LNCAP (cell line): ENCODE results near the gene GRIK3.

Experiments
- CTCF ChIP-seq: fragments of 450-650 bp; IDR thresholded peaks from 2 replicates; pipeline ENCODE4 v1.5.1; 2017; ENCODE audit warnings: mild to moderate bottlenecking

Gene GRIK3

GRCh38 chr1:36769886-36770830 lies 264.2 kb downstream of the GRIK3 start:
- TF ChIP-seq CTCF: no peak

- no peak for TF ChIP-seq CTCF
Measured at GRCh38 chr1:36768486-36769178, 265.7 kb downstream of the GRIK3 start.

GRCh38 chr1:36766481-36766880 lies 267.8 kb downstream of the GRIK3 start:
- no peak for TF ChIP-seq CTCF

- no peak for TF ChIP-seq CTCF
Measured at GRCh38 chr1:36765785-36766300, 268.5 kb downstream of the GRIK3 start.

- TF ChIP-seq CTCF: no peak
Measured at GRCh38 chr1:36764798-36765197, 269.5 kb downstream of the GRIK3 start.

GRCh38 chr1:36763771-36764170 lies 270.5 kb downstream of the GRIK3 start:
- no peak for TF ChIP-seq CTCF

- no peak for TF ChIP-seq CTCF
Measured at GRCh38 chr1:36762174-36762573, 272.1 kb downstream of the GRIK3 start.
